K562 (cell line): ENCODE data around the gene BRAF. TPM values are rescaled to one million over a fixed set of nuclear protein-coding genes. Genes with fewer than 3 reads are reported as not detected.
A peak's percentile ranks its signal among the peaks of the same experiment; 100 is the strongest.

Source experiments
- BACH1 ChIP-seq: fragments of 200-800 bp; sonication (Bioruptor generic); IDR thresholded peaks from 2 replicates; pipeline ENCODE4 v1.6.1; 2016; ENCODE audit warnings: missing genetic modification characterization, missing compliant biosample characterization
- C11orf30 ChIP-seq: fragments of 450-650 bp; IDR thresholded peaks from 2 replicates; pipeline ENCODE4 v1.6.1; 2016; ENCODE audit warnings: low read depth, mild to moderate bottlenecking
- CBX2 ChIP-seq: fragments of 200-600 bp; sonication (generic); IDR thresholded peaks from one replicate; pipeline ENCODE4 v1.6.1; 2012; ENCODE audit warnings: mild to moderate bottlenecking, low read length, inconsistent platforms; ENCODE audit not compliant: insufficient read depth, poor library complexity, severe bottlenecking
- CBX3 ChIP-seq, 2 experiments: IDR thresholded peaks; 1 replicate in 1 of 2; 2 replicates in 1 of 2; pipeline ENCODE4 v1.6.1; 2012; ENCODE audit warnings: inconsistent platforms in 2 of 2, low read length in 2 of 2, borderline replicate concordance in 1 of 2, control low read depth in 1 of 2
- CBX8 ChIP-seq: fragments of 200-600 bp; sonication (generic); IDR thresholded peaks from 2 replicates; pipeline ENCODE4 v1.6.1; 2012; ENCODE audit warnings: borderline replicate concordance, mixed run types, low read depth, mild to moderate bottlenecking, moderate library complexity, mixed read lengths, low read length, control low read depth, inconsistent platforms; ENCODE audit not compliant: poor library complexity, severe bottlenecking; ENCODE audit errors: extremely low read depth
- CEBPG ChIP-seq, 3 experiments: fragments of 200-800 bp in 1 of 3; sonication (Bioruptor generic) in 1 of 3; sonication (generic) in 1 of 3; formaldehyde crosslinking in 1 of 3; IDR thresholded peaks in 2 of 3; conservative IDR thresholded peaks in 1 of 3; 2 replicates each; pipeline versions ENCODE4 v1.6.1 to v1.8.0; 2016 to 2022; ENCODE audit warnings: missing compliant biosample characterization in 2 of 3, missing genetic modification characterization in 2 of 3, mild to moderate bottlenecking in 1 of 3, missing genetic modification reagents in 1 of 3
- DNMT1 ChIP-seq: fragments of 450-650 bp; IDR thresholded peaks from 2 replicates; pipeline ENCODE4 v1.6.1; 2016; ENCODE audit warnings: antibody characterized with exemption, mild to moderate bottlenecking
- EHMT2 ChIP-seq: fragments of 450-650 bp; IDR thresholded peaks from 2 replicates; pipeline ENCODE4 v1.6.1; 2018; ENCODE audit warnings: antibody characterized with exemption
- EWSR1 ChIP-seq: fragments of 450-650 bp; IDR thresholded peaks from 2 replicates; pipeline ENCODE4 v1.6.1; 2018; ENCODE audit warnings: borderline replicate concordance, mild to moderate bottlenecking, low read depth, moderate library complexity; ENCODE audit not compliant: partially characterized antibody
- FIP1L1 ChIP-seq: fragments of 200-400 bp; formaldehyde crosslinking; IDR thresholded peaks from 2 replicates; pipeline ENCODE4 v1.6.1; 2018; ENCODE audit warnings: mild to moderate bottlenecking, low read depth, low read length; ENCODE audit not compliant: poor library complexity, severe bottlenecking
- GTF2E2 ChIP-seq: fragments of 200-800 bp; sonication (Bioruptor generic); IDR thresholded peaks from 2 replicates; pipeline ENCODE4 v1.6.1; 2016; ENCODE audit warnings: missing genetic modification characterization, missing compliant biosample characterization
- KLF16 ChIP-seq: IDR thresholded peaks from 2 replicates; pipeline ENCODE4 v1.6.1; 2016; ENCODE audit warnings: antibody characterized with exemption
- MAFK ChIP-seq: IDR thresholded peaks from 2 replicates; pipeline ENCODE4 v1.6.1; 2011; ENCODE audit warnings: low read length, improper control_type of control experiment
- MYNN ChIP-seq, 2 experiments: sonication (generic); formaldehyde crosslinking in 1 of 2; IDR thresholded peaks; 2 replicates each; pipeline versions ENCODE4 v1.5.0 to v1.6.1; 2016 to 2020; ENCODE audit warnings: antibody characterized with exemption in 1 of 2, missing genetic modification reagents in 1 of 2
- NR3C1 ChIP-seq: sonication (generic); formaldehyde crosslinking; IDR thresholded peaks from 2 replicates; pipeline ENCODE4 v1.8.1; 2022; ENCODE audit warnings: missing genetic modification reagents
- OTX1 ChIP-seq: fragments of 450-650 bp; formaldehyde crosslinking; IDR thresholded peaks from 2 replicates; pipeline ENCODE4 v1.4.0; 2022; ENCODE audit warnings: mild to moderate bottlenecking
- SLC30A9 ChIP-seq: fragments of 250-450 bp; sonication (Bioruptor Pico); IDR thresholded peaks from 2 replicates; pipeline ENCODE4 v1.8.0; 2022; ENCODE audit warnings: mild to moderate bottlenecking, moderate library complexity
- TAF15 ChIP-seq: fragments of 200-400 bp; formaldehyde crosslinking; IDR thresholded peaks from 2 replicates; pipeline ENCODE4 v1.6.1; 2017; ENCODE audit warnings: mild to moderate bottlenecking, low read depth, low read length, moderate library complexity
- YBX1 ChIP-seq: fragments of 450-650 bp; IDR thresholded peaks from 2 replicates; pipeline ENCODE4 v1.7.1; 2016; ENCODE audit warnings: mild to moderate bottlenecking
- ZEB2 ChIP-seq: fragments of 450-650 bp; IDR thresholded peaks from 2 replicates; pipeline ENCODE4 v1.6.1; 2016
- ZNF695 ChIP-seq: fragments of 450-650 bp; formaldehyde crosslinking; IDR thresholded peaks from 2 replicates; pipeline ENCODE4 v1.4.0; 2020; ENCODE audit warnings: mild to moderate bottlenecking, moderate library complexity
- ZNF764 ChIP-seq: fragments of 250-450 bp; sonication (Bioruptor Pico); IDR thresholded peaks from 2 replicates; pipeline ENCODE4 v1.4.0; 2020; ENCODE audit warnings: low read depth, mild to moderate bottlenecking, moderate library complexity
- ZNF79 ChIP-seq: fragments of 250-450 bp; sonication (Bioruptor Pico); IDR thresholded peaks from 2 replicates; pipeline ENCODE4 v1.4.0; 2020; ENCODE audit warnings: low read depth, mild to moderate bottlenecking, moderate library complexity
- polyA plus RNA-seq, 8 experiments: library from polyadenylated mRNA; depleted of rRNA in 4 of 8; stranded (reverse) in 5 of 8; unstranded in 3 of 8; fragments of >200 nt; fragmentation: Nextera tagmentation in 2 of 8; fragmentation: Illumina TruSeq in 1 of 8; extraction: Ambion mirVana in 2 of 8; extraction: Trizol in 1 of 8; gene quantifications; 2 replicates each; pipeline versions ENCODE4 v1.2.1 to v1.2.3, GENCODE V29; 2011 to 2014; ENCODE audit warnings: inconsistent platforms in 1 of 8, missing spikeins in 1 of 8
- total RNA-seq, 7 experiments: library from RNA; depleted of rRNA in 6 of 7; stranded (reverse); fragments of >200 nt in 6 of 7; fragmentation: Illumina TruSeq in 2 of 7; extraction: Trizol in 2 of 7; gene quantifications; 2 replicates each; pipeline versions ENCODE4 v1.2.1 to v1.2.3, GENCODE V29; 2011 to 2021; ENCODE audit warnings: low replicate concordance in 1 of 7
- TF ChIP-seq, protein P1 (sequence below): IDR thresholded peaks from 2 replicates; pipeline ENCODE4 v1.6.1; 2014; ENCODE audit warnings: antibody characterized with exemption
- TF ChIP-seq, protein P2 (sequence below): fragments of 250-450 bp; sonication (Bioruptor Pico); IDR thresholded peaks from 2 replicates; pipeline ENCODE4 v1.6.1; 2021; ENCODE audit warnings: mild to moderate bottlenecking
- TF ChIP-seq, protein P3 (sequence below): fragments of 450-650 bp; formaldehyde crosslinking; conservative IDR thresholded peaks from 2 replicates; pipeline ENCODE4 v1.4.0; 2022; ENCODE audit warnings: mild to moderate bottlenecking, missing genetic modification characterization

BRAF gene
- total and polyA plus RNA-seq, 9 of the 15 experiments (the other 6 are each of a cell fraction or from before 2014, with no cell fraction given): 3.6 to 38.3 (median 21.9) TPM

DNA sequence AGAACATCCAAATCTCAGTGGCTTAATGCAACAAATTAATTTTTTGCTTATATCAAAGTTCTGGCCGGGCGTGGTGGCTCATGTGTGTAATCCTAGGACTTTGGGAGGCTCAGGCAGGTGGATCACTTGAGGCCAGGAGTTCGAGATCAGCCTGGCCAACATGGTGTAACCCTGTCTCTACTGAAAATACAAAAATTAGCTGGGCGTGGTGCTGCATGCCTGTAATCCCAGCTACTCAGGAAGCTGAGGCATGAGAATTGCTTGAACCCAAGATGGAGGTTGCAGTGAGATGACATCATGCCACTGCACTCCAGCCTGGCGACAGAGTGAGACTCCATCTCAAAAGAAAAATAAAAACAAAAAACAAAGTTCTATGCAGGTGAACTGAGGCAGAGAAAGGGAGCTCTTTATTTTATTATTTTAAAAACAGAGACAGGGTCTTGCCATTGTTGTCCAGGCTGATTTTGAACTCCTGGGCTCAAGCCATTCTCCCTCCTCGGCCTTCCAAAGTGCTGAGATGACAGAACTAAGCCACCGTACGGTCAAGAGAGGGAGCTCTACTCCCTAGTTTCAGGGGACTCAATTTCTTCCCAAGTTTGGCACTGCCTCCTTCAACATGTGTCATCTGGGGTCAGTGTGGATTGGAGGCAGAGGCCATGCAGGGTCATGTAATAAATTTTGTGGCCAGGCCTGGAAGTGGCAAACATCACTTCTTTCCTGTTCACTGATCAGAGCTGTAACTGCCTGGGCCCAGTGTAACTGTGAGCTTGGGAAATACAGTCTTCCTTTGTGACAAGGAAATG, 249.6 kb downstream of the BRAF start (continued):
- TF ChIP-seq MAFK: peak; percentile 96
- TF ChIP-seq EHMT2: no peak
- no peak for TF ChIP-seq ZEB2
- TF ChIP-seq CBX3 (IDR thresholded peaks at IDR 0.05; ENCODE audit: borderline replicate concordance in 1 of 2, low read length in 2 of 2): 0 out of 3 replicates have a peak, but pooled peaks of 1 of the 2 experiments have one; percentile 44
- peak; percentile 85 for TF ChIP-seq CEBPG (CRISPR knock-in tag; IDR thresholded peaks at IDR 0.05)
- TF ChIP-seq CEBPG (tag; conservative IDR thresholded peaks at IDR 0.05 in 1 of 2, IDR thresholded peaks at IDR 0.05 in 1 of 2): peak in 1 of 2 experiments; percentile 89; a peak in 2 of 4 replicates
- no peak for TF ChIP-seq NR3C1 (CRISPR knock-in tag)
- TF ChIP-seq DNMT1: no peak
- TF ChIP-seq YBX1: no peak
- TF ChIP-seq GTF2E2: no peak
- TF ChIP-seq, protein P1, sequence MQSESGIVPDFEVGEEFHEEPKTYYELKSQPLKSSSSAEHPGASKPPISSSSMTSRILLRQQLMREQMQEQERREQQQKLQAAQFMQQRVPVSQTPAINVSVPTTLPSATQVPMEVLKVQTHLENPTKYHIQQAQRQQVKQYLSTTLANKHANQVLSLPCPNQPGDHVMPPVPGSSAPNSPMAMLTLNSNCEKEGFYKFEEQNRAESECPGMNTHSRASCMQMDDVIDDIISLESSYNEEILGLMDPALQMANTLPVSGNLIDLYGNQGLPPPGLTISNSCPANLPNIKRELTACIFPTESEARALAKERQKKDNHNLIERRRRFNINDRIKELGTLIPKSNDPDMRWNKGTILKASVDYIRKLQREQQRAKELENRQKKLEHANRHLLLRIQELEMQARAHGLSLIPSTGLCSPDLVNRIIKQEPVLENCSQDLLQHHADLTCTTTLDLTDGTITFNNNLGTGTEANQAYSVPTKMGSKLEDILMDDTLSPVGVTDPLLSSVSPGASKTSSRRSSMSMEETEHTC: no peak
- no peak for TF ChIP-seq CBX2
- TF ChIP-seq BACH1 (tag): 0 out of 2 replicates have a peak, but pooled peaks have one; percentile 16
- TF ChIP-seq TAF15: no peak
- TF ChIP-seq OTX1 (CRISPR knock-in tag): no peak
- TF ChIP-seq, protein P2, sequence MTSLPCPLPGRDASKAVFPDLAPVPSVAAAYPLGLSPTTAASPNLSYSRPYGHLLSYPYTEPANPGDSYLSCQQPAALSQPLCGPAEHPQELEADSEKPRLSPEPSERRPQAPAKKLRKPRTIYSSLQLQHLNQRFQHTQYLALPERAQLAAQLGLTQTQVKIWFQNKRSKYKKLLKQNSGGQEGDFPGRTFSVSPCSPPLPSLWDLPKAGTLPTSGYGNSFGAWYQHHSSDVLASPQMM (CRISPR knock-in tag): no peak
- TF ChIP-seq ZNF764: no peak
- TF ChIP-seq C11orf30: peak; percentile 98
- no peak for TF ChIP-seq ZNF79 (CRISPR knock-in tag)
- no peak for TF ChIP-seq SLC30A9
- TF ChIP-seq, protein P3, sequence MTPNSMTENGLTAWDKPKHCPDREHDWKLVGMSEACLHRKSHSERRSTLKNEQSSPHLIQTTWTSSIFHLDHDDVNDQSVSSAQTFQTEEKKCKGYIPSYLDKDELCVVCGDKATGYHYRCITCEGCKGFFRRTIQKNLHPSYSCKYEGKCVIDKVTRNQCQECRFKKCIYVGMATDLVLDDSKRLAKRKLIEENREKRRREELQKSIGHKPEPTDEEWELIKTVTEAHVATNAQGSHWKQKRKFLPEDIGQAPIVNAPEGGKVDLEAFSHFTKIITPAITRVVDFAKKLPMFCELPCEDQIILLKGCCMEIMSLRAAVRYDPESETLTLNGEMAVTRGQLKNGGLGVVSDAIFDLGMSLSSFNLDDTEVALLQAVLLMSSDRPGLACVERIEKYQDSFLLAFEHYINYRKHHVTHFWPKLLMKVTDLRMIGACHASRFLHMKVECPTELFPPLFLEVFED (CRISPR knock-in tag): no peak
- TF ChIP-seq MYNN (IDR thresholded peaks at IDR 0.05): 0 out of 2 replicates have a peak, but pooled peaks have one; percentile 38
- no peak for TF ChIP-seq MYNN (CRISPR knock-in tag; IDR thresholded peaks at IDR 0.05)
- no peak for TF ChIP-seq EWSR1
- TF ChIP-seq CBX8: no peak
- TF ChIP-seq ZNF695 (CRISPR knock-in tag): no peak
- no peak for TF ChIP-seq KLF16
- no peak for TF ChIP-seq FIP1L1
